Left ventricle myocardium inferior (tissue), 1 donor: ENCODE results near the gene GNPTG. TPM values are rescaled to one million over a fixed set of nuclear protein-coding genes. Genes with fewer than 3 reads are reported as not detected.

Experiments
- DNase-seq: peaks from one replicate; pipeline ENCODE4 v3.0.0-alpha.2; 2020
- H3K27ac ChIP-seq: fragments of 200-600 bp; replicated peaks from 2 replicates; pipeline ENCODE4 v1.8.0; 2021
- H3K27me3 ChIP-seq: fragments of 200-600 bp; 2 replicates; pipeline ENCODE4 v1.8.0; 2021; ENCODE audit warnings: low read depth
- H3K36me3 ChIP-seq: fragments of 200-600 bp; 2 replicates; pipeline ENCODE4 v1.8.0; 2021
- H3K4me1 ChIP-seq: fragments of 200-600 bp; 2 replicates; pipeline ENCODE4 v1.8.0; 2021
- H3K4me3 ChIP-seq: fragments of 200-600 bp; 2 replicates; pipeline ENCODE4 v1.8.0; 2021; ENCODE audit warnings: mild to moderate bottlenecking, moderate library complexity
- H3K9me3 ChIP-seq: fragments of 200-600 bp; replicated peaks from 2 replicates; pipeline ENCODE4 v1.8.0; 2021
- intact Hi-C: fragments of 100-400 bp; cut with micrococcal nuclease; formaldehyde crosslinking; loops from one replicate; pipeline ENCODE4 v1.11.0; 2022
- total RNA-seq: library from RNA; stranded (reverse); fragmentation: NEBNext Ultra II Directional; extraction: Animal tissue kit (Norgen Biotek cat#: 25700); gene quantifications from one replicate; pipeline ENCODE4 v1.2.1, GENCODE V29; 2021
- TF ChIP-seq, protein P1 (sequence below): fragments of 200-600 bp; IDR thresholded peaks from 2 replicates; pipeline ENCODE4 v1.8.0; 2021; ENCODE audit warnings: antibody characterized with exemption, mild to moderate bottlenecking, borderline replicate concordance
- donor health status: DM: no; HTN: yes; CAD: no; lungs with severe emphysema.

GNPTG gene
- total RNA-seq, 1 donor from 2014 or later = 31.8 TPM

- no peak overlapping the region for H3K27ac ChIP-seq
- H3K27me3 ChIP-seq = no peaks in the 10 kb centered on the region
- TF ChIP-seq, protein P1, sequence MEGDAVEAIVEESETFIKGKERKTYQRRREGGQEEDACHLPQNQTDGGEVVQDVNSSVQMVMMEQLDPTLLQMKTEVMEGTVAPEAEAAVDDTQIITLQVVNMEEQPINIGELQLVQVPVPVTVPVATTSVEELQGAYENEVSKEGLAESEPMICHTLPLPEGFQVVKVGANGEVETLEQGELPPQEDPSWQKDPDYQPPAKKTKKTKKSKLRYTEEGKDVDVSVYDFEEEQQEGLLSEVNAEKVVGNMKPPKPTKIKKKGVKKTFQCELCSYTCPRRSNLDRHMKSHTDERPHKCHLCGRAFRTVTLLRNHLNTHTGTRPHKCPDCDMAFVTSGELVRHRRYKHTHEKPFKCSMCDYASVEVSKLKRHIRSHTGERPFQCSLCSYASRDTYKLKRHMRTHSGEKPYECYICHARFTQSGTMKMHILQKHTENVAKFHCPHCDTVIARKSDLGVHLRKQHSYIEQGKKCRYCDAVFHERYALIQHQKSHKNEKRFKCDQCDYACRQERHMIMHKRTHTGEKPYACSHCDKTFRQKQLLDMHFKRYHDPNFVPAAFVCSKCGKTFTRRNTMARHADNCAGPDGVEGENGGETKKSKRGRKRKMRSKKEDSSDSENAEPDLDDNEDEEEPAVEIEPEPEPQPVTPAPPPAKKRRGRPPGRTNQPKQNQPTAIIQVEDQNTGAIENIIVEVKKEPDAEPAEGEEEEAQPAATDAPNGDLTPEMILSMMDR = no peak
- no peaks in the 10 kb centered on the region for H3K9me3 ChIP-seq
- DNase-seq = no peak
- no peaks in the 10 kb centered on the region for H3K4me1 ChIP-seq
- H3K4me3 ChIP-seq = no peak overlapping the region
- intact Hi-C loops = no loop called here
- peaks cover 78% of the 10 kb centered on the region for H3K36me3 ChIP-seq
Measured at GRCh38 chr16:1389762-1390161, 38.0 kb downstream of the GNPTG start.

DNA sequence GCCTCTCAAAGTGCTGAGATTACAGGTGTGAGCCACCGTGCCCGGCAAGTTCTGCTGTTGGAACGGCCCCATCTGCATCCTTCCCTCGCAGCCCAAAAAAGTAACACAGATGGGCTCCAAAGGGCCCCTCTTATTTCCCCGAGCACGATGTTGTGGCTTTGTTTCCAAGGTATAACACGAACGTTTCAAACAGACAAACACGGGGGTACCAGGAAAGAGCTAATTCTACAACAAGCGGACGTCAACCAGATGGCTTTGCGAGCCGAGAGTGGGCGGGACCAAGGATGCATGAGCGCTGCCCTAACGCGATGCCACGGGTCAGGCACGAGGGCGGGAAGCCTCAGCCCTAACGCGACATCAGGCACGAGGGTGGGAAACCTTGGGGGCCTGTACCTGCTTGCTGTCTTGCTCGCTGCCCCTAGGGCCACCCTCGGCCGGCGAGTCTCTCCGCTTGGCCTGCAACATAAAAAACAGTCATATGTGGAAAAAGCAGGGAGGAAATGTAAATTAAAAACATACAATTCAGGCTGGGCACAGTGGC is 38.6 kb downstream of the GNPTG start:
- Histone ChIP-seq H3K27me3 (no peaks in the 10 kb centered on the region), H3K9me3 (no peaks in the 10 kb centered on the region), H3K4me1 (no peaks in the 10 kb centered on the region), H3K36me3 (peaks cover 75% of the 10 kb centered on the region), H3K4me3 (no peak overlapping the region), H3K27ac (no peak overlapping the region)
- no peak for DNase-seq
- TF ChIP-seq, protein P1 = no peak
- intact Hi-C loops = no loop called here

DNA sequence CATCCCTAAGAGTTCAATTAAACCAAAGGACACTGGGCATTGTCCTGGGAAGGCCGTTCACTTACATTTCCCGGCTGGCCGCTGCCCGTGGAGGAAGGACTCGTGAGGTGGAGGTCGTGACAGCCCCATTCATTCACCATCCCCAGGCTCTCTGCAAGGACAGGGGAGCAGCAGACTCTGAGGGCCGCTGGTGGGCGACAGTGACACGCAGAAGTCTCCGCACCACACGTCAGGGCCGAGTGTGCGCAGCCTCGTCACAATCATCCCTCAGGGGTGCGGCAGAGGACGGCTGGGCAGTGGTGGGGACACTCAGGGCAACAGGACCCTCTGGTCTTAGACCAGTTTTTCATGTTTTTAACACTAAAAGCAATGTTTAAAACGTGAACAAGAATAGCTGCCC is 41.1 kb downstream of the GNPTG start:
- Histone ChIP-seq H3K4me3 (no peak overlapping the region), H3K36me3 (peaks cover 85% of the 10 kb centered on the region), H3K4me1 (no peaks in the 10 kb centered on the region), H3K27ac (no peak overlapping the region), H3K27me3 (no peaks in the 10 kb centered on the region), H3K9me3 (no peaks in the 10 kb centered on the region)
- intact Hi-C loops = no loop called here
- DNase-seq = no peak
- TF ChIP-seq, protein P1 = no peak

DNA sequence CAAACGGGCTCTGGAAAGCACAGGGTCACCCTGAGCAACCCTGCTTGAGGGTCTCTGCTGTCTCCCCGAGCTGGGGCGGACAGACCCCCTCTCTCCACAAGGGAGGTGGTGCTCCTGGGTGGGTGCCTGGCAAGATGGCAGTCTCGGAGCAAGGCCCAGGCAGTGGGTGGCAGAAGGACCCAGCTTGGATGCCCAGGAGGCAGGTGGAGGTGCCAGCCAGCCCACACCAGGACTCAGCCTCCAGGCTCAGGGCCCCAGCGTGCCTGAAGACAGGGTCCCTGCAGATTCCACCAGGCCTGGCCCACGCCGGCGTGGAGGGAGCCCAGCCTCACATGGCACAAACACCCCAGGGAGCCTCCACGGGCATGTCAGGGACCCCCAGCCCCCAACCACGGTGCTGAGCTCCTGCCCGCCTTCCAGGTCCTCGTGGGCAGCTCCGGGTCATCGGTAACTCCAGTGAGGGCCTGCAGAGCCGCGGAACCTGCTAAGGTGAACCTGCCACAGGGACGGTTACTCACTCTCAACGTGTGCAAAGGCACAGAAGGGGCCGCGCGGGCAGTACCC is 42.0 kb downstream of the GNPTG start:
- H3K4me1 ChIP-seq = no peaks in the 10 kb centered on the region
- TF ChIP-seq, protein P1 = no peak
- H3K9me3 ChIP-seq = no peaks in the 10 kb centered on the region
- no peaks in the 10 kb centered on the region for H3K27me3 ChIP-seq
- no peak overlapping the region for H3K27ac ChIP-seq
- no peak for DNase-seq
- intact Hi-C loops = no loop called here
- peaks cover 85% of the 10 kb centered on the region for H3K36me3 ChIP-seq
- no peak overlapping the region for H3K4me3 ChIP-seq

DNA sequence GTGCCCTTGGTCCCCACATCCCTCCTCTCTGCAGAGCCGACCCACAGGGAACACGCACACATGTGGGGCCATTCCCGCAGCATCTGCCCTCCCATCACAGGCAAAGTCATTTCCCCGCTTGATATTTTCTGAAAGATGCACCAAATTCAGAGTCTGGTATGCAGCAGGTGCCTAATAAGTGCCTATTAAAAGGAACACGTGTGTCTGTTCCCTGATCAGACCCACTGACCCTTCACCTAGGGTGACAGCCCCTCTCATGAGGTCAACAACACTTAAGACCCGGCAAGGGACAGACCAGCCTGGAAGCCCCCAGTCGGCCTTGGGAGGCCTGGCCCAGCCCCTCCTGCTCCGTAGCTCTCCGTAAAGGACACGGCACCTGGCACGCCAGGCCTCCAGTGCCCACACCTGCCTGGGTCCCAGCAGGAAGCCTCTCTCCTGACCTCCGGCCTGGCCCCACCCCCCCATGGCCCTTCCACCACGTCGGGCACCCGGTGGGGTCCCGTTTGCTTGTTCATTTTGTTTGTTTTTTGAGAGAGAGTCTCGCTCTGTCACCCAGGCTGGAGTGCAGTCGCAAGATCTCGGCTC is 42.7 kb downstream of the GNPTG start:
- Histone ChIP-seq H3K4me1 (no peaks in the 10 kb centered on the region), H3K4me3 (no peak overlapping the region), H3K9me3 (no peaks in the 10 kb centered on the region), H3K27ac (no peak overlapping the region), H3K36me3 (peaks cover 85% of the 10 kb centered on the region), H3K27me3 (no peaks in the 10 kb centered on the region)
- DNase-seq = no peak
- TF ChIP-seq, protein P1 = no peak
- intact Hi-C loops = no loop called here
